Measurements from ENCODE around the gene SVOP. TPM values are rescaled to one million over a fixed set of nuclear protein-coding genes. Genes with fewer than 3 reads are reported as not detected.

The SVOP gene
- total and polyA plus RNA-seq, 5 donors: 0.03 to 0.45 (median 0.20) TPM

DNA sequence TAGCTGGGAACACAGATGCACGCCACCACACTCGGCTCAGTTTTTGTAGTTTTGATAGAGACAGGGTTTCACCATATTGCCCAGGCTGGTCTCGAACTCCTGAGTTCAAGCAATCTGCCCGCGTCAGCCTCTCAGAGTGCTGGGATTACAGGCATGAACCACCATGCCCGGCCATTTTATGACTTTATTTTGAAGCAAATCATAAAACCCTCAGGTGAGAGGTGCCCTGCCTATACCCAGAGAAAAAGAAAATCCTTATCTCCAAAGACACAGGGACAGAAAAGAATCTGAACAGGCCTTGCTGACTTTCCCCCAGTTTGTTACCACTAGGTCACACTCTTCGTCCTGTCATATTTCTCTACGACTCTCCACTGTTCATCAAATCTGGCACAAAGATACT lies 92.2 kb downstream of the SVOP start:
- H3K4me3 ChIP-seq (ENCODE audit: low read length): no peak overlapping the region
- H3K4me1 ChIP-seq (ENCODE audit: control insufficient read depth, insufficient read depth, low read length): no peaks in the 10 kb centered on the region
- H3K27ac ChIP-seq (ENCODE audit: low read length): no peak overlapping the region
- no peaks in the 10 kb centered on the region for H3K27me3 ChIP-seq (ENCODE audit: control insufficient read depth, insufficient read depth)
- no peaks in the 10 kb centered on the region for H3K9me3 ChIP-seq (ENCODE audit: control insufficient read depth, low read length)
- intact Hi-C loops (cut with DNase I): no loop called here
- DNase-seq (no peak), ATAC-seq (no peak)
- 93% methylated on average over 8 of the region's 8 CpGs for WGBS

GRCh38 chr12:108922918-108923317 lies 98.0 kb downstream of the SVOP start:
- Histone ChIP-seq H3K4me3 (ENCODE audit: low read length) (no peak overlapping the region), H3K27me3 (ENCODE audit: control insufficient read depth, insufficient read depth) (no peaks in the 10 kb centered on the region), H3K4me1 (ENCODE audit: control insufficient read depth, insufficient read depth, low read length) (no peaks in the 10 kb centered on the region), H3K27ac (ENCODE audit: low read length) (no peak overlapping the region), H3K9me3 (ENCODE audit: control insufficient read depth, low read length) (no peaks in the 10 kb centered on the region)
- ATAC-seq (no peak), DNase-seq (no peak)
- 91% methylated on average over 3 of the region's 3 CpGs for WGBS
- intact Hi-C loops (cut with DNase I): no loop called here

DNA sequence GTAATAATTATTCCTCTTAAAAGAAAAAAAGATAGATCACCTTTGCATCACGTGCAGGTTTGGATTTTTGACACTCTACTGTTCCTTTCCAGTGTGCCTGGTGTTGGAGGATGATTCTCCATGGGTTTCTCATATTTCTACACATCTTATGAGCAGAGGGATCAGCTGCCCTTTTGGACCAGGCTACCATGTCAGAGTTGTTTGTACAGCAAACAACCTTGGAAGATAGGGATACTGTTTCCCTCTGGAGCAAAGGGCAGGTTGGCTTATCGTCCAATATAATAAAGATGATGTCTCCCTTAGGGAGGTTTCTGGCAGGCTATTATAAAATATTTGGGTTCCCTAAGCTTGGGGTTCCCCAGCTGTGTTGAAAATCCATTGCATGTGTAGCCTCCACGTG lies 98.9 kb downstream of the SVOP start:
- ATAC-seq (no peak), DNase-seq (no peak)
- WGBS: 67% methylated on average over 3 of the region's 3 CpGs
- H3K27ac ChIP-seq (ENCODE audit: low read length): no peak overlapping the region
- no peaks in the 10 kb centered on the region for H3K4me1 ChIP-seq (ENCODE audit: control insufficient read depth, insufficient read depth, low read length)
- no peaks in the 10 kb centered on the region for H3K27me3 ChIP-seq (ENCODE audit: control insufficient read depth, insufficient read depth)
- H3K4me3 ChIP-seq (ENCODE audit: low read length): no peak overlapping the region
- intact Hi-C loops (cut with DNase I): no loop called here
- no peaks in the 10 kb centered on the region for H3K9me3 ChIP-seq (ENCODE audit: control insufficient read depth, low read length)

DNA sequence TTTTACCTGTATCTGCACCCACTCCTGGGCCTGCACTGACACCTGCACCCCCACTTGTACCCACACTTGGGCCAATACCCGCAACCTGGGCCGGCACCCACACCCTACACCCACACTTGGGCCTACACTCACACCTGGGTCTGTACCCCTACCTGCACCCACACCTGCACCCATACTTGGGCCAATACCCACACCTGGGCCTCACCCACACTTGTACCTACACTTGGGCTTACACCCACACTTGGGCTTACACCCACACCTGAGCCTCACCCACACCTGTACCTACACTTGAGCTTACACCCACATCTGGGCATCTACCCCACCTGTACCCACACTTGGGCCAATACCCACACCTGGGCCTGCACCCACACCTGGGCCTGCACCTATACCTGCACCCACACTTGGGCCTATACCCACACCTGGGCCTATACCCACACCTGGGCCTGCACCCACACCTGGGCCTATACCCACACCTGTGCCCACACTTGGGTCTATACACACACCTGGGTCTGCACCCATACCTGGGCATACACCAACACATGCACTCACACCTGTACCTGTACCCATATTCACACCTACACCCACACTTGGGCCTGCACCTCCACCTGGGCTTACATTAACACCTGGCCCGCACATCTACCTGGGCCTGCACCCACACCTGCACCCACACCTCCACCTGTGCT lies 101.8 kb downstream of the SVOP start:
- H3K4me1 ChIP-seq (ENCODE audit: control insufficient read depth, insufficient read depth, low read length): no peaks in the 10 kb centered on the region
- DNase-seq: no peak
- H3K27me3 ChIP-seq (ENCODE audit: control insufficient read depth, insufficient read depth): no peaks in the 10 kb centered on the region
- ATAC-seq: peak in 1 of 2 donors; percentile 38
- no peak overlapping the region for H3K27ac ChIP-seq (ENCODE audit: low read length)
- no peak overlapping the region for H3K4me3 ChIP-seq (ENCODE audit: low read length)
- no peaks in the 10 kb centered on the region for H3K9me3 ChIP-seq (ENCODE audit: control insufficient read depth, low read length)
- 82% methylated on average over 3 of the region's 3 CpGs for WGBS
- intact Hi-C loops (cut with DNase I): no loop called here

GRCh38 chr12:108918206-108918605 lies 102.7 kb downstream of the SVOP start:
- WGBS: 71% methylated on average over 2 of the region's 2 CpGs
- intact Hi-C loops (cut with DNase I): no loop called here
- Histone ChIP-seq H3K9me3 (ENCODE audit: control insufficient read depth, low read length) (no peaks in the 10 kb centered on the region), H3K27me3 (ENCODE audit: control insufficient read depth, insufficient read depth) (no peaks in the 10 kb centered on the region), H3K4me3 (ENCODE audit: low read length) (no peak overlapping the region), H3K27ac (ENCODE audit: low read length) (no peak overlapping the region), H3K4me1 (ENCODE audit: control insufficient read depth, insufficient read depth, low read length) (no peaks in the 10 kb centered on the region)
- no peak for DNase-seq
- no peak for ATAC-seq

GRCh38 chr12:108916336-108916735 lies 104.5 kb downstream of the SVOP start:
- intact Hi-C loops (cut with DNase I): no loop called here
- no peaks in the 10 kb centered on the region for H3K27me3 ChIP-seq (ENCODE audit: control insufficient read depth, insufficient read depth)
- ATAC-seq (no peak), DNase-seq (no peak)
- WGBS: 58% methylated on average over 5 of the region's 5 CpGs
- H3K4me1 ChIP-seq (ENCODE audit: control insufficient read depth, insufficient read depth, low read length): no peaks in the 10 kb centered on the region
- no peak overlapping the region for H3K4me3 ChIP-seq (ENCODE audit: low read length)
- no peak overlapping the region for H3K27ac ChIP-seq (ENCODE audit: low read length)
- no peaks in the 10 kb centered on the region for H3K9me3 ChIP-seq (ENCODE audit: control insufficient read depth, low read length)

DNA sequence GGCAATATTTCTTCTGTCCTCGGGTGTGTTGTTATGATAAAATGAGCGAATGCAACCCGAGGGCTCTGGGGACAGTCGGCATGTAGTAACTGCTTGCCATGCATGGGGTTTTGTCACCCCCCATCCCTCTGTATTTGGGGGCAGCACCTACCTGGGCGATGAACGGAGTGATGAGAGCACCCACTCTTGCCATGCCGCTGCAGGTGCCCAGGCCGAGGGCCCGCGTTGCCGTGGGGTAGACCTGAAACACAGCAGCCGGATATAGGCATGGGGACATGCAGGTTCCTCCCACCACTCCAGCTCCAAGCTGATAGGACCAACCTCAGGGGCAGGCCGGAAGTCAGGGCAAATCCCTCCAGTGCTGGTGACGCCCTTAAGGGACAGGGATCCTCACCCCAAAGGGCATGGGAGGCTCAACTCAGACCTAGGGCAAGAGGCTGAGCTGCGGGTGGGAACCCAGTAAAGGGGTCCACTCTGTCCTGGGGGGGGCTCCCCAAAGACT lies 105.2 kb downstream of the SVOP start:
- Histone ChIP-seq H3K4me1 (ENCODE audit: control insufficient read depth, insufficient read depth, low read length) (no peaks in the 10 kb centered on the region), H3K27ac (ENCODE audit: low read length) (no peak overlapping the region), H3K27me3 (ENCODE audit: control insufficient read depth, insufficient read depth) (no peaks in the 10 kb centered on the region), H3K9me3 (ENCODE audit: control insufficient read depth, low read length) (no peaks in the 10 kb centered on the region), H3K4me3 (ENCODE audit: low read length) (no peak overlapping the region)
- no peak for ATAC-seq
- no peak for DNase-seq
- WGBS: 85% methylated on average over 15 of the region's 15 CpGs
- intact Hi-C loops (cut with DNase I): no loop called here

DNA sequence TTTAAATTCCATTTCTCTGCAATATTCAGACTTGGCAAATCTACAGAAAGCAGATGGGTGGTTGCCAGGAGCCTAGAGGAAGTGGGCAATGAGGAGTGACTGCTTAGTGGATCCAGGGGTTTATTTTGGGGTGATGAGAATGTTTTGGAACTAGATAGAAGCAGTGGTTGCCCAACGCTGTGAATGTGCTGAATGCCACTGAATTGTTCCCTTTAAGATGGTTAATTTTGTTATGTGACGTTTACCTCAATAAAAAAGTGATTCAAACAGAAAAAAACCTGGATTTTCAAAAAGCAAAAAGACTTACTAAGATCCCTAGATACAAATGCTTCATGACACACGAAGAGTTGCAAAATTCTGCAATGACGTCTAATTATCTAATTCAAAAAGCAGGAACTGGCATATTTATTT lies 106.7 kb downstream of the SVOP start:
- H3K27ac ChIP-seq (ENCODE audit: low read length): no peak overlapping the region
- no peak for ATAC-seq
- no peaks in the 10 kb centered on the region for H3K27me3 ChIP-seq (ENCODE audit: control insufficient read depth, insufficient read depth)
- no peak for DNase-seq
- intact Hi-C loops (cut with DNase I): no loop called here
- H3K4me3 ChIP-seq (ENCODE audit: low read length): no peak overlapping the region
- no peaks in the 10 kb centered on the region for H3K4me1 ChIP-seq (ENCODE audit: control insufficient read depth, insufficient read depth, low read length)
- WGBS: 25% methylated on average over 4 of the region's 4 CpGs
- H3K9me3 ChIP-seq (ENCODE audit: control insufficient read depth, low read length): no peaks in the 10 kb centered on the region

GRCh38 chr12:108912361-108912760 lies 108.5 kb downstream of the SVOP start:
- Histone ChIP-seq H3K4me1 (ENCODE audit: control insufficient read depth, insufficient read depth, low read length) (peaks cover 4% of the 10 kb centered on the region), H3K9me3 (ENCODE audit: control insufficient read depth, low read length) (no peaks in the 10 kb centered on the region), H3K4me3 (ENCODE audit: low read length) (no peak overlapping the region), H3K27me3 (ENCODE audit: control insufficient read depth, insufficient read depth) (no peaks in the 10 kb centered on the region), H3K27ac (ENCODE audit: low read length) (no peak overlapping the region)
- intact Hi-C loops (cut with DNase I): no loop called here
- ATAC-seq (no peak), DNase-seq (no peak)
- 94% methylated on average over 9 of the region's 9 CpGs for WGBS

GRCh38 chr12:108911915-108912314 lies 109.0 kb downstream of the SVOP start:
- Histone ChIP-seq H3K4me3 (ENCODE audit: low read length) (no peak overlapping the region), H3K4me1 (ENCODE audit: control insufficient read depth, insufficient read depth, low read length) (peaks cover 4% of the 10 kb centered on the region), H3K27me3 (ENCODE audit: control insufficient read depth, insufficient read depth) (no peaks in the 10 kb centered on the region), H3K9me3 (ENCODE audit: control insufficient read depth, low read length) (no peaks in the 10 kb centered on the region), H3K27ac (ENCODE audit: low read length) (no peak overlapping the region)
- ATAC-seq: no peak
- DNase-seq: no peak
- 78% methylated on average over 6 of the region's 6 CpGs for WGBS
- intact Hi-C loops (cut with DNase I): no loop called here

- no peak for ATAC-seq
- WGBS: 79% methylated on average over 5 of the region's 5 CpGs
- H3K4me1 ChIP-seq (ENCODE audit: control insufficient read depth, insufficient read depth, low read length): peaks cover 4% of the 10 kb centered on the region
- intact Hi-C loops (cut with DNase I): no loop called here
- H3K27me3 ChIP-seq (ENCODE audit: control insufficient read depth, insufficient read depth): no peaks in the 10 kb centered on the region
- no peak overlapping the region for H3K4me3 ChIP-seq (ENCODE audit: low read length)
- H3K27ac ChIP-seq (ENCODE audit: low read length): no peak overlapping the region
- no peaks in the 10 kb centered on the region for H3K9me3 ChIP-seq (ENCODE audit: control insufficient read depth, low read length)
- no peak for DNase-seq
These were observed 110.5 kb downstream of the SVOP start for GRCh38 chr12:108910336-108910735.

Measured in right cardiac atrium (tissue), 5 donors.